ENCODE data around the gene GMEB1. TPM values are rescaled to one million over a fixed set of nuclear protein-coding genes. Genes with fewer than 3 reads are reported as not detected.
"Not testable (repeated sequence)": the region's sequence is repeated elsewhere in the genome, so short reads cannot be mapped to it uniquely, and the experiment has no call there.

Gene GMEB1
- total RNA-seq, 4 donors from 2014 or later = 11.6 to 17.4 (median 14.5) TPM

DNA sequence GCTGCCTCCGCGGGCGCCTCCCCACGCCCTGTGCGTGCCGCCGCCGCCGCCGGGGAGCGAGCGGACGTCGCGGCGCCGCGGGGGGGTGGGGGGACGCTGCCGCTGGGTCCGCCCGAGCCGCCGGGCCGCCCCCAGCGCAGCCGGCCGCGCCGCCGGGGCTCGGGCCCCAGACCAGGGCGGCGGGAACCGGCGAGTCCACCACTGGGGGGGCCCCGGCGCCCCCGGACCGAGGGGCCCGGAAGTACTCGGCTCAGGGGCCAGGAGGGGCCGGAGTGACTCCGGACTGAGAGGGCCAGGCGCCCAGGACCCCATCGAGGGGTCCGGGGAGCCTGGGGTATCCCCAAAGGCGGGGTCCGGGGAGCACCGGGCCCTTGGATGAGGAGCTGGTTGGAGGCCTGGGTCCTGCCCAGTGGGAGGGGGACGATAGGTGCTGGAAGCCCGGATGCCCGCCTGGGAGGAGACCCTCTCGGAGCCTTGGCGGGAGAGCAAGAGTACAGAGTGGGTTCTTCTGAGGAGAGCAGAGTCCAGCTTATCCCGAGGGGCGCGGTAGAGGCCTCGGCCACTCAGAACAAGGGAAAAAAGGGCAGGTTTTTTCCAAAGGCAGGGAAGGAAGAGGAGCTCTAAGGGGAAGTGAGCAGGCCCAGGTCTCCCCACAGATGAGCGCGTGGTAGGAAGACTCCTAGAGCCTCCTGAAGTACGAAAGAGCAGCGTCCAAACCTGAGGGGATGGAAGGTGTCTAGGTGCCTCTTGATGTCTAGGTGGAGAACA lies 556 bp downstream of the GMEB1 start:
- Histone ChIP-seq H3K36me3 (no peaks in the 10 kb centered on the region), H3K4me1 (peaks cover 20% of the 10 kb centered on the region), H3K27me3 (no peaks in the 10 kb centered on the region), H3K4me3 (peak overlapping the region; percentile 97), H3K9me3 (no peaks in the 10 kb centered on the region), H3K27ac (peak overlapping the region; percentile 99)
- TF ChIP-seq POLR2A (IDR thresholded peaks at IDR 0.05) = peak; percentile 27 to 71
- TF ChIP-seq CTCF (IDR thresholded peaks at IDR 0.05) = no peak
- DNase-seq (ENCODE audit: low spot score in 2 of 2) = peak in 1 of 2 donors; percentile 79
- WGBS = under 1% methylated on average over 16 of the region's 63 CpGs

DNA sequence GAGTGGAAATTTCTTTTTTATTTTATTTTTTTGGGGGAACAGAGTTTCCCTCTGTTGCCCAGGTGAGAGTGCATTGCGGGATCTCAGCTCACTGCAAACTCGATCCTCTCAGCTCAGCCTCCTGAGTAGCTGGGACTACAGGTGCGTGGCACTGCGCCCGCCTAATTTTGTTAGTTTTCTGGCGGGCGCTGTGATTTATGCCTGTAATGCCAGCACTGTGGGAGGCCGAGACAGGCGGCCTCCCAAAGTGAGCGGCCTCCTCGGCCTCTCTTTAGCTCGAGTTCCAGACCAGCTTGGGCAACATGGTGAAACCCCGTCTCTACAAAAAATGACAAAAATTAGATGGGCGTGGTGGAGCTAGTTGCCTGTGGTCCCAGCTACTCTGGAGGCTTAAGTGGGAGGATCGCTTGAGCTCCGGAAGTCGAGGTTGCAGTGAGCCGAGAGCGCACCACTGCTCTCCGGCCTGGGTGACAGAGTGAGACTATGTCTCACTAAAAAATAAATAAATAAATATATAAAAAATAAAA lies 2.7 kb downstream of the GMEB1 start:
- 94% methylated on average over 20 of the region's 20 CpGs for WGBS
- no peak overlapping the region for H3K4me3 ChIP-seq
- no peaks in the 10 kb centered on the region for H3K27me3 ChIP-seq
- H3K4me1 ChIP-seq = peaks cover 20% of the 10 kb centered on the region
- H3K36me3 ChIP-seq = no peaks in the 10 kb centered on the region
- DNase-seq (ENCODE audit: low spot score in 2 of 2) = no peak
- H3K9me3 ChIP-seq = no peaks in the 10 kb centered on the region
- TF ChIP-seq EP300 (IDR thresholded peaks at IDR 0.05) (no peak), CTCF (IDR thresholded peaks at IDR 0.05) (no peak)
- no peak overlapping the region for H3K27ac ChIP-seq

GRCh38 chr1:28672971-28673370 lies 4.4 kb downstream of the GMEB1 start:
- 97% methylated on average over 15 of the region's 15 CpGs for WGBS
- H3K27me3 ChIP-seq; H3K27ac ChIP-seq; H3K9me3 ChIP-seq; DNase-seq (ENCODE audit: low spot score in 2 of 2); H3K4me3 ChIP-seq; H3K36me3 ChIP-seq: not testable (repeated sequence)
- peaks cover 13% of the 10 kb centered on the region for H3K4me1 ChIP-seq

GRCh38 chr1:28675924-28676257 lies 7.3 kb downstream of the GMEB1 start:
- H3K4me3 ChIP-seq = no peak overlapping the region
- H3K9me3 ChIP-seq = no peaks in the 10 kb centered on the region
- no peak for TF ChIP-seq CTCF (IDR thresholded peaks at IDR 0.05)
- no peak for TF ChIP-seq POLR2A (IDR thresholded peaks at IDR 0.05)
- no peak for TF ChIP-seq POLR2AphosphoS5 (IDR thresholded peaks at IDR 0.05)
- no peak for TF ChIP-seq EP300 (IDR thresholded peaks at IDR 0.05)
- no peaks in the 10 kb centered on the region for H3K27me3 ChIP-seq
- H3K36me3 ChIP-seq = no peaks in the 10 kb centered on the region
- no peak for DNase-seq (ENCODE audit: low spot score in 2 of 2)
- no peak overlapping the region for H3K27ac ChIP-seq
- no peaks in the 10 kb centered on the region for H3K4me1 ChIP-seq

GRCh38 chr1:28680151-28680550 lies 11.6 kb downstream of the GMEB1 start:
- 100% methylated on average over 4 of the region's 4 CpGs for WGBS
- no peak for DNase-seq (ENCODE audit: low spot score in 2 of 2)
- Histone ChIP-seq H3K9me3 (no peaks in the 10 kb centered on the region), H3K36me3 (peaks cover 18% of the 10 kb centered on the region), H3K4me3 (no peak overlapping the region), H3K4me1 (no peaks in the 10 kb centered on the region), H3K27me3 (no peaks in the 10 kb centered on the region), H3K27ac (no peak overlapping the region)
- no peak for TF ChIP-seq POLR2A (IDR thresholded peaks at IDR 0.05)
- no peak for TF ChIP-seq CTCF (IDR thresholded peaks at IDR 0.05)

GRCh38 chr1:28682840-28683239 lies 14.3 kb downstream of the GMEB1 start:
- H3K27ac ChIP-seq = no peak overlapping the region
- TF ChIP-seq EP300 (IDR thresholded peaks at IDR 0.05) = no peak
- no peak for TF ChIP-seq POLR2A (IDR thresholded peaks at IDR 0.05)
- TF ChIP-seq POLR2AphosphoS5 (IDR thresholded peaks at IDR 0.05) = no peak
- TF ChIP-seq CTCF (IDR thresholded peaks at IDR 0.05) = no peak
- no peak for DNase-seq (ENCODE audit: low spot score in 2 of 2)
- H3K27me3 ChIP-seq = no peaks in the 10 kb centered on the region
- no peaks in the 10 kb centered on the region for H3K4me1 ChIP-seq
- WGBS = 89% methylated on average over 6 of the region's 6 CpGs
- peaks cover 36% of the 10 kb centered on the region for H3K36me3 ChIP-seq
- H3K4me3 ChIP-seq = no peak overlapping the region
- H3K9me3 ChIP-seq = no peaks in the 10 kb centered on the region
